Psoas muscle (tissue), 8 donors: Measurements from ENCODE around the gene IRF1. TPM values are rescaled to one million over a fixed set of nuclear protein-coding genes. Genes with fewer than 3 reads are reported as not detected.
"Not testable (repeated sequence)": the region's sequence is repeated elsewhere in the genome, so short reads cannot be mapped to it uniquely, and the experiment has no call there.

Experiments used
- ATAC-seq, 4 donors: fragments of 200-7000 bp; cut with Tn5 transposase; one replicate each; pipeline ENCODE4 v1.9.1; 2020; ENCODE audit warnings: moderate library complexity in 3 of 4, mild to moderate bottlenecking in 2 of 4
- DNase-seq, 2 donors: peaks; one replicate each; pipeline ENCODE4 v3.0.0-alpha.2; 2020
- H3K27ac ChIP-seq: fragments of 200-600 bp; one replicate; pipeline ENCODE4 v1.8.0; 2022
- H3K27me3 ChIP-seq, 3 donors: fragments of 200-600 bp in 1 of 3; one replicate each; pipeline versions ENCODE4 v1.6.1 to v1.8.0; 2013 to 2022; ENCODE audit warnings: low read length in 2 of 3, mild to moderate bottlenecking in 2 of 3, moderate library complexity in 1 of 3; ENCODE audit not compliant: insufficient read depth in 3 of 3
- H3K36me3 ChIP-seq, 2 donors: fragments of 200-600 bp in 1 of 2; one replicate each; pipeline versions ENCODE4 v1.6.1 to v1.8.0; 2013 to 2022; ENCODE audit warnings: low read depth in 1 of 2, mild to moderate bottlenecking in 1 of 2, moderate library complexity in 1 of 2; ENCODE audit not compliant: insufficient read depth in 1 of 2
- H3K4me1 ChIP-seq: fragments of 200-600 bp; one replicate; pipeline ENCODE4 v1.8.0; 2022
- H3K4me3 ChIP-seq: fragments of 200-600 bp; one replicate; pipeline ENCODE4 v1.8.0; 2022; ENCODE audit warnings: mild to moderate bottlenecking
- H3K9me3 ChIP-seq: fragments of 200-600 bp; one replicate; pipeline ENCODE4 v1.8.0; 2022
- WGBS, 3 donors: extraction: QIAGEN DNeasy Blood & Tissue Kit; methylation state at CpG; one replicate each; pipeline versions ENCODE4 v1.1.6 to v1.1.7; 2013; 5-methylcytosine and 5-hydroxymethylcytosine counted together
- intact Hi-C, 2 donors: fragments of 100-400 bp; cut with DNase I; formaldehyde crosslinking; loops; one replicate each; pipeline versions ENCODE4 v1.11.0 to v1.14.2; 2022
- polyA plus RNA-seq, 3 donors: library from polyadenylated mRNA; stranded (reverse); fragments of 200-250 nt; gene quantifications; one replicate each; pipeline ENCODE4 v1.2.3, GENCODE V29; 2013
- total RNA-seq, 4 donors: library from RNA; stranded (reverse); fragmentation: NEBNext Ultra II Directional in 2 of 4; extraction: Animal tissue kit (Norgen Biotek cat#: 25700) in 2 of 4; gene quantifications; one replicate each; pipeline versions ENCODE4 v1.2.1 to v1.2.4, GENCODE V29; 2021 to 2023
- TF ChIP-seq, protein P1 (sequence below): fragments of 200-600 bp; IDR thresholded peaks from one replicate; pipeline ENCODE4 v1.8.0; 2022; ENCODE audit warnings: antibody characterized with exemption
- donor health status: healthy with polysubstance abuse.
- donor health status: DM: no; HTN: no; CAD: no; lungs with moderate emphysema.
- donor health status: Bipolar disorder and iron deficiency.
- donor health status: healthy.
- donor health status: DM: yes; HTN: yes; CAD: no.
- donor health status: DM: no; HTN: no; CAD: no.
- donor health status: DM: no; HTN: no; CAD: no.
- donor health status: DM: yes; HTN: yes; CAD: no.

IRF1 gene
- total and polyA plus RNA-seq, 7 donors: 4.7 to 18.8 (median 11.8) TPM

- Histone ChIP-seq H3K27ac (no peak overlapping the region), H3K4me1 (no peaks in the 10 kb centered on the region), H3K4me3 (no peak overlapping the region), H3K36me3 (no peaks in the 10 kb centered on the region), H3K9me3 (peaks cover 3% of the 10 kb centered on the region), H3K27me3 (no peaks in the 10 kb centered on the region)
- TF ChIP-seq, protein P1, sequence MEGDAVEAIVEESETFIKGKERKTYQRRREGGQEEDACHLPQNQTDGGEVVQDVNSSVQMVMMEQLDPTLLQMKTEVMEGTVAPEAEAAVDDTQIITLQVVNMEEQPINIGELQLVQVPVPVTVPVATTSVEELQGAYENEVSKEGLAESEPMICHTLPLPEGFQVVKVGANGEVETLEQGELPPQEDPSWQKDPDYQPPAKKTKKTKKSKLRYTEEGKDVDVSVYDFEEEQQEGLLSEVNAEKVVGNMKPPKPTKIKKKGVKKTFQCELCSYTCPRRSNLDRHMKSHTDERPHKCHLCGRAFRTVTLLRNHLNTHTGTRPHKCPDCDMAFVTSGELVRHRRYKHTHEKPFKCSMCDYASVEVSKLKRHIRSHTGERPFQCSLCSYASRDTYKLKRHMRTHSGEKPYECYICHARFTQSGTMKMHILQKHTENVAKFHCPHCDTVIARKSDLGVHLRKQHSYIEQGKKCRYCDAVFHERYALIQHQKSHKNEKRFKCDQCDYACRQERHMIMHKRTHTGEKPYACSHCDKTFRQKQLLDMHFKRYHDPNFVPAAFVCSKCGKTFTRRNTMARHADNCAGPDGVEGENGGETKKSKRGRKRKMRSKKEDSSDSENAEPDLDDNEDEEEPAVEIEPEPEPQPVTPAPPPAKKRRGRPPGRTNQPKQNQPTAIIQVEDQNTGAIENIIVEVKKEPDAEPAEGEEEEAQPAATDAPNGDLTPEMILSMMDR: no peak
- DNase-seq: no peak
- intact Hi-C loops: loop anchor here in 1 of 2 donors (5.0 kb wide), 1 partner anchor 297 kb away; no protein-coding TSS in a partner anchor
- no peak for ATAC-seq
Measured at GRCh38 chr5:132525299-132525724, 34.7 kb upstream of the IRF1 start.

GRCh38 chr5:132524877-132525276 lies 34.3 kb upstream of the IRF1 start:
- not testable (repeated sequence) for H3K4me3 ChIP-seq, H3K9me3 ChIP-seq, H3K27ac ChIP-seq, DNase-seq, ATAC-seq, H3K4me1 ChIP-seq, H3K36me3 ChIP-seq, H3K27me3 ChIP-seq
- intact Hi-C loops: loop anchor here in 1 of 2 donors (5.0 kb wide), 1 partner anchor 297 kb away; no protein-coding TSS in a partner anchor
- 87 to 89% (median 87%) methylated on average over 5 of the region's 5 CpGs for WGBS, 3 donors

GRCh38 chr5:132522067-132522466 lies 31.5 kb upstream of the IRF1 start:
- H3K36me3 ChIP-seq, H3K4me3 ChIP-seq, H3K9me3 ChIP-seq, H3K27ac ChIP-seq, H3K4me1 ChIP-seq, ATAC-seq, H3K27me3 ChIP-seq, intact Hi-C loops, DNase-seq: not testable (repeated sequence)
- WGBS, 3 donors: 87 to 100% (median 88%) methylated on average over 1 of the region's 1 CpG

- WGBS, 3 donors: 90 to 95% (median 90%) methylated on average over 6 to 15 of the region's 25 CpGs
- H3K36me3 ChIP-seq, DNase-seq, H3K27me3 ChIP-seq, H3K4me1 ChIP-seq, intact Hi-C loops, H3K27ac ChIP-seq, ATAC-seq, H3K4me3 ChIP-seq, H3K9me3 ChIP-seq: not testable (repeated sequence)
Measured at GRCh38 chr5:132513618-132514336, 23.2 kb upstream of the IRF1 start.

GRCh38 chr5:132510076-132510475 lies 19.5 kb upstream of the IRF1 start:
- no peak for ATAC-seq
- Histone ChIP-seq H3K4me1 (no peaks in the 10 kb centered on the region), H3K36me3 (no peaks in the 10 kb centered on the region), H3K4me3 (no peak overlapping the region), H3K27me3 (no peaks in the 10 kb centered on the region), H3K27ac (no peak overlapping the region), H3K9me3 (no peaks in the 10 kb centered on the region)
- no peak for DNase-seq
- TF ChIP-seq, protein P1: no peak
- intact Hi-C loops: no loop called here

DNA sequence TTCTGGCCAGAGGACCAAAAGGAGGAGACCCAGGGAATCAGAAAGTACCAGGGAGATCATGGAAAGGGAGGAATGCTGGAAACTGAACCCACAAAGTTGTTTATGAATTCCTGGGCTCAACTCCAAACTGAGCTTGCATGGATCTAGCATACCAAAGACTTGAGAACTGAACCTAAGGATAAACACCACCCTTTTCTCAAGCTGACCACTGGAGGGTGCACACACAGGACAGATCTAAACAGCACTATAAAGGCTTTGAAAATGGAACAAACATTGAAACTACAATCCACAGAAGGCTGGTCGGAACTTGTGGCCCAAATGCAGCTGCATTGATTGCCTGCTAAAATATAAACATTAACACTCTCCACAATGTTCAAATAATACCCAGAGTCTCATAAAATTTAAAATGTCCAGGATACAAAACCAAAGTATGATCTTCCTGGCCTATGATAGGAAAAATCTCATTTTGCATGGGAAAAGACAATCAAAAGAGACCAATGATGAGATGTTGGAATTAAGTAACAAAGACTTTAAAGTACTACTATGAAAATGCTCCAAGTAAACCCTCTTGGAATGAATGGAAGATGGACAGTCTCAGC lies 15.6 kb upstream of the IRF1 start:
- no peaks in the 10 kb centered on the region for H3K9me3 ChIP-seq
- no peaks in the 10 kb centered on the region for H3K36me3 ChIP-seq
- no peaks in the 10 kb centered on the region for H3K4me1 ChIP-seq
- no peak for DNase-seq
- no peak overlapping the region for H3K27ac ChIP-seq
- TF ChIP-seq, protein P1: peak; percentile 39
- no peak overlapping the region for H3K4me3 ChIP-seq
- ATAC-seq: peak in 1 of 4 donors; percentile 57
- no peaks in the 10 kb centered on the region for H3K27me3 ChIP-seq
- WGBS, 3 donors: 50 to 71% (median 69%) methylated on average over 1 of the region's 1 CpG
- intact Hi-C loops: loop anchor here in 1 of 2 donors (10.0 kb wide), 1 partner anchor 321 kb away; no protein-coding TSS in a partner anchor
